ENCODE results near the gene CNTNAP5. TPM values are rescaled to one million over a fixed set of nuclear protein-coding genes. Genes with fewer than 3 reads are reported as not detected.

CNTNAP5 gene
- total and polyA plus RNA-seq, 2 of the 13 experiments (the other 11 are each of a cell fraction or from before 2014, with no cell fraction given): not detected

DNA sequence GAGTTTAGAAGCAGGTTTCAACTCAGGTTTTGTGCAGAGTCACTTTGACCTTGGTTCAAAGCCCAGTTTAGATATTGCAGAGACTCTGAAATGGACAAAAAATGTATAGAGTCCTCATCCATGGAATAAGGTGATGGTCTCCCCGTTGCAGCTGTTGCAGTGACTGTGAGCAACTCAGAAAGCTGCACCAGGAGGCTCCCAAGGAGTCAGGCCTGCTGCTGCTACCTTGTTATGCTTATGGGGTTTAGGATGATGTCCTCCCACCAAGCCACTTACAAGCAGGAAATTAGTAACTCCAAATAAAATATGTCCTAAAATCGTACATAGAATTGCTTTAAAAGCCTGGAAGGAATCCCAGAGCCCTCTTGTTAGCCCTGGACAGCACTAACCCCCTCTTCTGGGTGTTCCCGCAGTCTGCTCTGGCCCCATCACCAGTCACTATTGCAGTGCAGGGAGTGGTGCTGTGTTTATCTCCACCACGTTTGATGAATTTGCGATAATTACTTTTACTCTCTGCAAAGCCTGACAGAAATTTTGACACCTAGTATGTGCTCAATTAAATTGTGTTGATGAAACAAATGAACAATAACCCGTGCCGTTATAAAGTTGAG, 189.0 kb downstream of the CNTNAP5 start:
- BruUV-seq (replicated peaks): no TSS peak
- intact Hi-C loops (cut with micrococcal nuclease; ENCODE audit: unreplicated experiment) (no loop called here), in situ Hi-C loops (cut with HindIII; ENCODE audit: extremely low pct_ligation_motif_present, low pct_unique_long_range_greater_than_20kb) (no loop called here)
- ATAC-seq: no peak
- no peak overlapping the region for H2AFZ ChIP-seq (ENCODE audit: low read length)
- no peaks in the 10 kb centered on the region for H3K36me3 ChIP-seq (replicated peaks in 1 of 2; ENCODE audit: control insufficient read depth in 1 of 2, insufficient read depth in 2 of 2, low read length in 2 of 2)
- DNase-seq (ENCODE audit: low spot score): no peak
- H3K4me3 ChIP-seq (replicated peaks in 1 of 3; ENCODE audit: insufficient read depth in 1 of 3, low read depth in 2 of 3, low read length in 3 of 3): no peak overlapping the region
- H3K9ac ChIP-seq (ENCODE audit: insufficient read depth, low read depth, low read length): no peak overlapping the region
- no peaks in the 10 kb centered on the region for H4K20me1 ChIP-seq (ENCODE audit: insufficient read depth, low read length)
- WGBS (ENCODE audit: low lambda C conversion rate): 30% methylated on average over 7 of the region's 7 CpGs
- H3K4me2 ChIP-seq (ENCODE audit: low read depth, low read length): no peak overlapping the region
- no peaks in the 10 kb centered on the region for H3K4me1 ChIP-seq (ENCODE audit: insufficient read depth, low read length)
- no peak for FAIRE-seq
- no peak overlapping the region for H3K27ac ChIP-seq (ENCODE audit: extremely low read length, insufficient read depth, low read length)
- no peaks in the 10 kb centered on the region for H3K9me3 ChIP-seq (ENCODE audit: low read length)
- no peaks in the 10 kb centered on the region for H3K79me2 ChIP-seq (ENCODE audit: insufficient read depth, low read length)
- H3K27me3 ChIP-seq (ENCODE audit: control insufficient read depth in 1 of 2, insufficient read depth in 2 of 2, low read length in 2 of 2): no peaks in the 10 kb centered on the region
- ChIA-PET CTCF (ENCODE audit: low intra/inter-chr PET ratio, low total read pairs) (no interaction called here), POLR2A (no interaction called here)
- no peak for TF ChIP-seq SOX5 (CRISPR knock-in tag; IDR thresholded peaks at IDR 0.05; ENCODE audit: borderline replicate concordance)
- TF ChIP-seq NFIC (IDR thresholded peaks at IDR 0.05; ENCODE audit: low read length): no peak
- no peak for TF ChIP-seq ZNF34 (CRISPR knock-in tag; IDR thresholded peaks at IDR 0.05; ENCODE audit: borderline replicate concordance)
- TF ChIP-seq, protein P1, sequence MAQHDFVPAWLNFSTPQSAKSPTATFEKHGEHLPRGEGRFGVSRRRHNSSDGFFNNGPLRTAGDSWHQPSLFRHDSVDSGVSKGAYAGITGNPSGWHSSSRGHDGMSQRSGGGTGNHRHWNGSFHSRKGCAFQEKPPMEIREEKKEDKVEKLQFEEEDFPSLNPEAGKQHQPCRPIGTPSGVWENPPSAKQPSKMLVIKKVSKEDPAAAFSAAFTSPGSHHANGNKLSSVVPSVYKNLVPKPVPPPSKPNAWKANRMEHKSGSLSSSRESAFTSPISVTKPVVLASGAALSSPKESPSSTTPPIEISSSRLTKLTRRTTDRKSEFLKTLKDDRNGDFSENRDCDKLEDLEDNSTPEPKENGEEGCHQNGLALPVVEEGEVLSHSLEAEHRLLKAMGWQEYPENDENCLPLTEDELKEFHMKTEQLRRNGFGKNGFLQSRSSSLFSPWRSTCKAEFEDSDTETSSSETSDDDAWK (CRISPR knock-in tag; IDR thresholded peaks at IDR 0.05): no peak
- TF ChIP-seq ZNF367 (CRISPR knock-in tag; IDR thresholded peaks at IDR 0.05; ENCODE audit: borderline replicate concordance): no peak
- no peak for TF ChIP-seq NFAT5 (CRISPR knock-in tag; IDR thresholded peaks at IDR 0.05)
- no peak for TF ChIP-seq ZNF382 (CRISPR knock-in tag; IDR thresholded peaks at IDR 0.05; ENCODE audit: borderline replicate concordance)
- no peak for TF ChIP-seq RBM22 (optimal IDR thresholded peaks at IDR 0.05; ENCODE audit: low read length)
- no peak for TF ChIP-seq ZBTB26 (CRISPR knock-in tag; IDR thresholded peaks at IDR 0.05; ENCODE audit: borderline replicate concordance)
- no peak for TF ChIP-seq SKI (IDR thresholded peaks at IDR 0.05; ENCODE audit: partially characterized antibody)
- TF ChIP-seq AFF4 (CRISPR knock-in tag; IDR thresholded peaks at IDR 0.05): no peak
- no peak for TF ChIP-seq CENPBD1 (CRISPR knock-in tag; IDR thresholded peaks at IDR 0.05; ENCODE audit: borderline replicate concordance, low read depth)
